NT2/D1 (cell line): ENCODE data around the gene KCNH1.

Experiments
- SUZ12 ChIP-seq: IDR thresholded peaks from 2 replicates; pipeline ENCODE4 v1.6.1; 2011; ENCODE audit not compliant: insufficient read length, insufficient read depth; ENCODE audit errors: extremely low read depth
- YY1 ChIP-seq: IDR thresholded peaks from 2 replicates; pipeline ENCODE4 v1.6.1; 2011; ENCODE audit not compliant: insufficient read length, insufficient read depth
- ZNF274 ChIP-seq: IDR thresholded peaks from 2 replicates; pipeline ENCODE4 v1.6.1; 2011; ENCODE audit warnings: mild to moderate bottlenecking, low read depth, low read length

DNA sequence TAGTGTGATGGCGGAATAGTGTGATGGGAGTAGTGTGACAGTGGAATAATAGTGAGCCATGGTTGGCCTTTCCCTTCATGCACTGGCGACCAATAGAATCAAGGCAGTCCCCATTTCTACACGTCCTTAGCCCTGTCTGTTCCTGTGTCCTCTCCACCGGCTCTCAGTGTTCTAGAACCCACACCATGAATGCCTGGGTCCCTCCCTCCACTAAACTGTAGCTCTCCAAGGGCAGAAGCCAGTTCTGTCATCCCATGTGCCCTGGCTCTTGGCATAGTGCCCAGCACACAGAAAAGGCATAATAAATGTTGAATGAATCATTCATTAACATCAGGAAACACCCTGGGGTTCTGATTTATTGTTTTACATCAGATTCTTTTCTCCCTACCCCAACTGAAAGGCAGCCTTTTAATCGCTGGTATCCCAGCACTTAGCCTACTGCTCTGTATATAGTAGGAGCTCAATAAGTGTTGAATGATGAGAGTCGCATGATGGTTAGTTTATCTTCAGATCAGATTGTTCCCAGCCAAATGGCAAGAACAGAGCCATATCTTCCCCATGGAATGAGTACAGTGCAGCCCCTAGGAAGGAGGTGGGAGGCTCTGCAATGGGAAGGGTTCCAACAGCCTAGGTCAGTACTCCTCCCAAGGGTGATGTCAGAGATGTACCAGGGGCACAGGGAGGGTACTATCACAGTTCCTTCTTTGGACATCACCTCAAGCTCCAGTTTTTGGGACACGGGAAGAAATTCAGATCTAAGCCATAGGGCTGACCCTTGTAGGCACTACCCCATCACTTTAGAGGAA, 479.6 kb downstream of the KCNH1 start:
- no peak for TF ChIP-seq ZNF274
- no peak for TF ChIP-seq YY1
- no peak for TF ChIP-seq SUZ12
